Osteocyte (in vitro differentiated cells): ENCODE results near the gene EMC10. TPM values are rescaled to one million over a fixed set of nuclear protein-coding genes. Genes with fewer than 3 reads are reported as not detected.

Experiments
- DNase-seq: peaks from one replicate; pipeline ENCODE4 v3.0.0; 2021; ENCODE audit warnings: mixed read lengths; ENCODE audit not compliant: unreplicated experiment; ENCODE audit errors: extremely low spot score
- H3K27ac Mint-ChIP-seq: one replicate; pipeline ENCODE4 v1.8.0; 2021; ENCODE audit warnings: mild to moderate bottlenecking, mixed read lengths; ENCODE audit not compliant: unreplicated experiment
- H3K27me3 Mint-ChIP-seq: one replicate; pipeline ENCODE4 v1.8.0; 2021; ENCODE audit warnings: mixed read lengths; ENCODE audit not compliant: unreplicated experiment
- H3K36me3 Mint-ChIP-seq: one replicate; pipeline ENCODE4 v1.8.0; 2021; ENCODE audit warnings: mixed read lengths; ENCODE audit not compliant: unreplicated experiment
- H3K4me1 Mint-ChIP-seq: one replicate; pipeline ENCODE4 v1.8.0; 2021; ENCODE audit warnings: mixed read lengths; ENCODE audit not compliant: unreplicated experiment
- H3K4me3 Mint-ChIP-seq: one replicate; pipeline ENCODE4 v1.8.0; 2021; ENCODE audit warnings: mild to moderate bottlenecking, moderate library complexity, mixed read lengths; ENCODE audit not compliant: unreplicated experiment
- H3K9me3 Mint-ChIP-seq: one replicate; pipeline ENCODE4 v1.8.0; 2021; ENCODE audit warnings: mixed read lengths; ENCODE audit not compliant: unreplicated experiment
- total RNA-seq: library from RNA; stranded (reverse); gene quantifications from 2 replicates; pipeline ENCODE4 v1.2.1, GENCODE V29; 2021
- TF ChIP-seq, protein P1 (sequence below): fragments of 200-600 bp; sonication (generic); IDR thresholded peaks from 2 replicates; pipeline ENCODE4 v1.5.0; 2021; ENCODE audit warnings: antibody characterized with exemption, mild to moderate bottlenecking, moderate library complexity

Gene EMC10
- total RNA-seq, 1 donor from 2014 or later: 172 TPM

DNA sequence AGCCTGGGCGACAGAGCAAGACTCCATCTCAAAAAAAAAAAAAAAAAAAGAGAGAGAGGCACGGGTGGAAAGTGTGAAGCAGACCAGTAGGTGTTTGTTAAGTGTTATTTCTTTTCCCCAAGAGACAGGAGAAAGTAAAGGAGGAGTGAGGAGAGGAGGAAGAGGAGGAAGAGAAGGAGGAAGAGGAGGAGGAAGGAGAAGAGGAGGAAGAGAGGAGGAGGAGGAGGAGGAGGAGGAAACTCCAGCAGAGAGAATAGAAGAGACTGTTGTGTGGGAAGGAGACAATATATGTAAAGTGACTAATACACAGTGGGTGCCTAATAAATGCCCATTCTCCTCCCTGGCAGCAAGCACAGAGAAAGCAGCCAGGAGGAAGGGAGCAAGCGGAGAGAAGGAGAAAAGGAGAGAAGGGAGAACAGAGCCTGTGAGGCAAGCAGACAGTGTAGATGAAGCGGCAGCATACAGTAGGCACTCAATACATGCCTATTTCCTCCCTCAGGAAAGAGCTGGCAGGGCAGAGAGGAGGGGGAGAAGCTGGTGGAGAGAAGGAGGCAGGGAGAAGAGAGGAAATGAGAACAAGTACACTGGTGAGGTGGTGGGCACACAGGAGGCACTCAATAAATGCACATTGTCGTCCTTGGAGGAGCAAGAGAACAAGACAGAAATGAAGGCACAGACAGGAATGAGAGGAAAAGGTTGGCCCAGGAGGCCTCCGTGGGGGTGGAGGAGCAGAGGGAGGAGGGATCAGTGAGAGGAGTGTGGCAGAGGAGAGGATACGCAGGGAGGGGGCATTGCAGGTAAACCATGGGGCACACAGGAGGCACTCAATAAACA is 18.1 kb downstream of the EMC10 start:
- TF ChIP-seq, protein P1, sequence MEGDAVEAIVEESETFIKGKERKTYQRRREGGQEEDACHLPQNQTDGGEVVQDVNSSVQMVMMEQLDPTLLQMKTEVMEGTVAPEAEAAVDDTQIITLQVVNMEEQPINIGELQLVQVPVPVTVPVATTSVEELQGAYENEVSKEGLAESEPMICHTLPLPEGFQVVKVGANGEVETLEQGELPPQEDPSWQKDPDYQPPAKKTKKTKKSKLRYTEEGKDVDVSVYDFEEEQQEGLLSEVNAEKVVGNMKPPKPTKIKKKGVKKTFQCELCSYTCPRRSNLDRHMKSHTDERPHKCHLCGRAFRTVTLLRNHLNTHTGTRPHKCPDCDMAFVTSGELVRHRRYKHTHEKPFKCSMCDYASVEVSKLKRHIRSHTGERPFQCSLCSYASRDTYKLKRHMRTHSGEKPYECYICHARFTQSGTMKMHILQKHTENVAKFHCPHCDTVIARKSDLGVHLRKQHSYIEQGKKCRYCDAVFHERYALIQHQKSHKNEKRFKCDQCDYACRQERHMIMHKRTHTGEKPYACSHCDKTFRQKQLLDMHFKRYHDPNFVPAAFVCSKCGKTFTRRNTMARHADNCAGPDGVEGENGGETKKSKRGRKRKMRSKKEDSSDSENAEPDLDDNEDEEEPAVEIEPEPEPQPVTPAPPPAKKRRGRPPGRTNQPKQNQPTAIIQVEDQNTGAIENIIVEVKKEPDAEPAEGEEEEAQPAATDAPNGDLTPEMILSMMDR: no peak
- DNase-seq: no peak
- H3K27ac Mint-ChIP-seq: no peak overlapping the region
- peaks cover 31% of the 10 kb centered on the region for H3K27me3 Mint-ChIP-seq
- no peak overlapping the region for H3K4me3 Mint-ChIP-seq
- H3K4me1 Mint-ChIP-seq: peaks cover 5% of the 10 kb centered on the region
- H3K36me3 Mint-ChIP-seq: no peaks in the 10 kb centered on the region
- no peaks in the 10 kb centered on the region for H3K9me3 Mint-ChIP-seq

DNA sequence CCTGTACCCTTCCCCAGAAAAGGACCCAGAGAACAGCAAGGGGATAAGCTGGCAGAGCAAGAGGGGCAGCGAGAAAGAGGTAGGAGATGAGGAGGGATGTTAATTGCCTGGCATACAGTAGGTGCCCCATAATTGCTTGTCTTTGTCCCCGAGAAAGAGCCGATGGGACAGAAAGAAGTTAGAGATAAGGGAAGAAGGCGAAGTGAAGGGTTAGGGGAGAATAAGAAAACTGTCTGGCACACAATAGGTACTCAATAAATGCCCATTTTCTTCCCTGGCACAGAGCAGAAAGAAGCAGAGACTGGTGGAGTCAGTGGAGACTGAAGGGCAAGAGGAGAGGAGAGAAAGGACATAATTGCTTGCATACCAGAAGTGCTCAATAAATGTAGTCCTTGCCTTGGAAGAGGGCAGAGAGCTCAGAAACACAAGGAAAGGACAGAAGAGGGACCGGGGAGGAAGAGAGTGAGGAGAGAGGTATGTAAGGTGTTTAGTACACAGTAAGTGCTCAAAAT is 18.8 kb downstream of the EMC10 start:
- Mint-ChIP-seq H3K27me3 (peaks cover 29% of the 10 kb centered on the region), H3K36me3 (no peaks in the 10 kb centered on the region), H3K9me3 (no peaks in the 10 kb centered on the region), H3K4me1 (peaks cover 5% of the 10 kb centered on the region), H3K4me3 (no peak overlapping the region), H3K27ac (no peak overlapping the region)
- TF ChIP-seq, protein P1: no peak
- no peak for DNase-seq

DNA sequence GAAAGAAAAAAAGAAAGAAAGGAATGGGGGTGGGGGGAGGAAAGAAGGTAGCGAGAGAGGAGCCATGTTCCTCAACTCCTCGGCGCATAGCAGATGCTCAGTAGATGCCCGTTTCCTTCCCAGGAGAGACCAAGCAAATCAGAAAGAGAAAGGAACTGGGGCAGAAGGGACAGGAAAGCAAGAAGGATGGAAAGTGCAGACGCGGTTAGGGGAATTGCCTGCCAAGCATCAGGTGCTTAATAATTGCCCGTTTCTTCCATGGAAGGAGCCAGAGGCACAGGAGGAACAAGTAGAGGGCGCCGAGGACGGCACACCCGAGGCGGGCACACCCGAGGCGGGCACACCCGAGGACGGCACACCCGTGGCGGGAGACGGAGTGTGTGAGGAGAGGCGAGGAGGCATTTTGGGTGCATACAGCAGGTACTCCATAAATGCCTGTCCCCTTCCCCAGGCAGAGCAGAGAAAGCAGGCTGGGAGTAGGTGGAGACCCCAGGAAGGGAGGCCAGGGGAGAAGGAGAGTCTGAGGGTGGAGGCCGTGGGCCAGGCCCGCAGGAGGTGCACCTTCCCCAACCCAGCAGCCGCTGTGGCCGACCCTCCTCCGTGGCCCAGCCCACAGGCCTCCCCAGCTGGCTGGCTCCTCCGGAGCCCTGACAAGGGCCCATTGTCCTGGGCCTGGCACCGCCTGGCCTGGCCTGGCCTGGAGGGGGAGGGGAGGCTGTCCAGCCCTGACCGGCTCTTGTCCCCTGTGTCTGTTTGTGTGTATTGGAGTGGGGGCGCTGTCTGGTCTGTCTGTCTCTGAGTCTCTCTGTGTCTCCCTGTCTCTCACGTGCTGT is 20.1 kb downstream of the EMC10 start:
- H3K4me3 Mint-ChIP-seq: no peak overlapping the region
- TF ChIP-seq, protein P1: no peak
- peaks cover 22% of the 10 kb centered on the region for H3K27me3 Mint-ChIP-seq
- no peaks in the 10 kb centered on the region for H3K9me3 Mint-ChIP-seq
- no peak overlapping the region for H3K27ac Mint-ChIP-seq
- H3K36me3 Mint-ChIP-seq: no peaks in the 10 kb centered on the region
- no peak for DNase-seq
- H3K4me1 Mint-ChIP-seq: peaks cover 5% of the 10 kb centered on the region

DNA sequence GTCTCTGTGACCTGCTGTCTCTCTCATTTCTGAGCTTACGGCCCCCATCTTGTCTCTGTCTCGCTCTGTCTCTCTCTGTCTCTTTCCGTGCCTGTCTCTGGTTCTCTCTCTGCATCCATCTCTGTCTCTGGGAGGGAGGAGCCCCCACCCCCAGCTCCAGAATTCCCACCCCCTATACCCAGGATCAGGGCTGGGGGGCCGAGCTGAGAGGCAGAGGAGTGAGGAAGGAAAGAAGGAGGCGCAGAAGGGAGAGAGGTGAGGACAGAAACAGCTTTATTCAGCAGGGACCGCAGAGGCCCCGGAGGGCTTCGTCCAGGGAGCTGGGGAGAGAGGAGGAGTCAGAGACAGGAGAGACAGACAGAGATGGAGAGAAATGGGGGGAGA is 20.7 kb downstream of the EMC10 start:
- no peak for DNase-seq
- Mint-ChIP-seq H3K27ac (no peak overlapping the region), H3K4me3 (no peak overlapping the region), H3K27me3 (peaks cover 16% of the 10 kb centered on the region), H3K9me3 (no peaks in the 10 kb centered on the region), H3K36me3 (no peaks in the 10 kb centered on the region), H3K4me1 (no peaks in the 10 kb centered on the region)
- TF ChIP-seq, protein P1: no peak
